K562 (cell line): ENCODE data around the gene SDHAF1.

Experiments
- CTCF ChIP-seq, 3 experiments: IDR thresholded peaks in 2 of 3; conservative IDR thresholded peaks in 1 of 3; 2 replicates each; pipeline ENCODE4 v1.5.1; 2011 to 2012; ENCODE audit warnings: low read length in 3 of 3, mild to moderate bottlenecking in 3 of 3, control low read depth in 2 of 3, improper control_type of control experiment in 1 of 3, inconsistent platforms in 1 of 3, low read depth in 1 of 3, mixed read lengths in 1 of 3, moderate library complexity in 1 of 3; ENCODE audit not compliant: insufficient read depth in 2 of 3
- DLX4 ChIP-seq: fragments of 250-450 bp; sonication (Bioruptor Pico); IDR thresholded peaks from 2 replicates; pipeline ENCODE4 v1.6.1; 2021; ENCODE audit warnings: mild to moderate bottlenecking
- E2F4 ChIP-seq: sonication (generic); formaldehyde crosslinking; IDR thresholded peaks from 2 replicates; pipeline ENCODE4 v1.8.0; 2022; ENCODE audit warnings: mild to moderate bottlenecking, low read depth, missing genetic modification reagents
- ETV1 ChIP-seq: fragments of 450-650 bp; conservative IDR thresholded peaks from 2 replicates; pipeline ENCODE4 v1.6.1; 2016; ENCODE audit warnings: missing genetic modification characterization, control low read depth, low read depth, missing compliant biosample characterization
- ETV6 ChIP-seq, 3 experiments: fragments of 150-350 bp in 1 of 3; sonication (generic) in 1 of 3; formaldehyde crosslinking in 1 of 3; IDR thresholded peaks; 2 replicates each; pipeline versions ENCODE4 v1.6.1 to v1.8.0; 2014 to 2022; ENCODE audit warnings: borderline replicate concordance in 2 of 3, low read depth in 2 of 3, antibody characterized with exemption in 1 of 3, low read length in 1 of 3, mild to moderate bottlenecking in 1 of 3, missing genetic modification reagents in 1 of 3
- FOS ChIP-seq: IDR thresholded peaks from 3 replicates; pipeline ENCODE4 v1.6.1; 2011; ENCODE audit not compliant: insufficient read length; ENCODE audit errors: extremely low read depth
- NFE2 ChIP-seq: IDR thresholded peaks from 2 replicates; pipeline ENCODE4 v1.6.1; 2014; ENCODE audit warnings: antibody characterized with exemption, low read depth
- NR2C2 ChIP-seq, 2 experiments: fragments of 200-800 bp in 1 of 2; sonication (Bioruptor generic) in 1 of 2; sonication (generic) in 1 of 2; formaldehyde crosslinking in 1 of 2; IDR thresholded peaks; 2 replicates each; pipeline versions ENCODE4 v1.6.1 to v1.8.0; 2016 to 2022; ENCODE audit warnings: mild to moderate bottlenecking in 1 of 2, missing compliant biosample characterization in 1 of 2, missing genetic modification characterization in 1 of 2, missing genetic modification reagents in 1 of 2
- POLR2A ChIP-seq: fragments of 450-650 bp; conservative IDR thresholded peaks from 2 replicates; pipeline ENCODE4 v1.6.1; 2016
- POLR2AphosphoS5 ChIP-seq: IDR thresholded peaks from 2 replicates; pipeline ENCODE4 v1.6.1; 2011; ENCODE audit warnings: mild to moderate bottlenecking, low read depth, low read length, moderate library complexity; ENCODE audit not compliant: control insufficient read depth, insufficient read depth
- RFX5 ChIP-seq: IDR thresholded peaks from 2 replicates; pipeline ENCODE4 v1.6.1; 2011; ENCODE audit warnings: low read depth, mild to moderate bottlenecking, improper control_type of control experiment, low read length
- TBP ChIP-seq: optimal IDR thresholded peaks from 2 replicates; pipeline ENCODE3; 2011; ENCODE audit warnings: low read depth, low read length, improper control_type of control experiment
- TF ChIP-seq, protein P1 (sequence below), 2 experiments: fragments of 450-650 bp in 1 of 2; sonication (generic) in 1 of 2; formaldehyde crosslinking in 1 of 2; IDR thresholded peaks; 2 replicates each; pipeline versions ENCODE4 v1.7.1 to v1.9.0; 2016 to 2022; ENCODE audit warnings: inconsistent platforms in 1 of 2, mild to moderate bottlenecking in 1 of 2, missing genetic modification reagents in 1 of 2
- TF ChIP-seq, protein P2 (sequence below): fragments of 250-450 bp; sonication (Bioruptor Pico); IDR thresholded peaks from 2 replicates; pipeline ENCODE4 v1.5.0; 2020; ENCODE audit warnings: mild to moderate bottlenecking, borderline replicate concordance

- TF ChIP-seq ETV1 (tag) (no peak), TBP (no peak), POLR2A (no peak), CTCF (IDR thresholded peaks at IDR 0.05 in 2 of 3, conservative IDR thresholded peaks at IDR 0.05 in 1 of 3; ENCODE audit: insufficient read depth in 2 of 3, low read depth in 1 of 3, low read length in 3 of 3) (no peak), ETV6 (IDR thresholded peaks at IDR 0.05; ENCODE audit: borderline replicate concordance in 1 of 2, low read depth in 2 of 2, low read length in 1 of 2) (no peak), ETV6 (CRISPR knock-in tag; IDR thresholded peaks at IDR 0.05; ENCODE audit: borderline replicate concordance) (no peak), POLR2AphosphoS5 (no peak), FOS (no peak), RFX5 (no peak), DLX4 (CRISPR knock-in tag) (no peak), NFE2 (no peak), NR2C2 (CRISPR knock-in tag; IDR thresholded peaks at IDR 0.05) (no peak), NR2C2 (tag; IDR thresholded peaks at IDR 0.05) (no peak), E2F4 (CRISPR knock-in tag) (no peak)
- TF ChIP-seq, protein P1, sequence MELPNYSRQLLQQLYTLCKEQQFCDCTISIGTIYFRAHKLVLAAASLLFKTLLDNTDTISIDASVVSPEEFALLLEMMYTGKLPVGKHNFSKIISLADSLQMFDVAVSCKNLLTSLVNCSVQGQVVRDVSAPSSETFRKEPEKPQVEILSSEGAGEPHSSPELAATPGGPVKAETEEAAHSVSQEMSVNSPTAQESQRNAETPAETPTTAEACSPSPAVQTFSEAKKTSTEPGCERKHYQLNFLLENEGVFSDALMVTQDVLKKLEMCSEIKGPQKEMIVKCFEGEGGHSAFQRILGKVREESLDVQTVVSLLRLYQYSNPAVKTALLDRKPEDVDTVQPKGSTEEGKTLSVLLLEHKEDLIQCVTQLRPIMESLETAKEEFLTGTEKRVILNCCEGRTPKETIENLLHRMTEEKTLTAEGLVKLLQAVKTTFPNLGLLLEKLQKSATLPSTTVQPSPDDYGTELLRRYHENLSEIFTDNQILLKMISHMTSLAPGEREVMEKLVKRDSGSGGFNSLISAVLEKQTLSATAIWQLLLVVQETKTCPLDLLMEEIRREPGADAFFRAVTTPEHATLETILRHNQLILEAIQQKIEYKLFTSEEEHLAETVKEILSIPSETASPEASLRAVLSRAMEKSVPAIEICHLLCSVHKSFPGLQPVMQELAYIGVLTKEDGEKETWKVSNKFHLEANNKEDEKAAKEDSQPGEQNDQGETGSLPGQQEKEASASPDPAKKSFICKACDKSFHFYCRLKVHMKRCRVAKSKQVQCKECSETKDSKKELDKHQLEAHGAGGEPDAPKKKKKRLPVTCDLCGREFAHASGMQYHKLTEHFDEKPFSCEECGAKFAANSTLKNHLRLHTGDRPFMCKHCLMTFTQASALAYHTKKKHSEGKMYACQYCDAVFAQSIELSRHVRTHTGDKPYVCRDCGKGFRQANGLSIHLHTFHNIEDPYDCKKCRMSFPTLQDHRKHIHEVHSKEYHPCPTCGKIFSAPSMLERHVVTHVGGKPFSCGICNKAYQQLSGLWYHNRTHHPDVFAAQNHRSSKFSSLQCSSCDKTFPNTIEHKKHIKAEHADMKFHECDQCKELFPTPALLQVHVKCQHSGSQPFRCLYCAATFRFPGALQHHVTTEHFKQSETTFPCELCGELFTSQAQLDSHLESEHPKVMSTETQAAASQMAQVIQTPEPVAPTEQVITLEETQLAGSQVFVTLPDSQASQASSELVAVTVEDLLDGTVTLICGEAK (IDR thresholded peaks at IDR 0.05), result no peak
- TF ChIP-seq, protein P1 (CRISPR knock-in tag; IDR thresholded peaks at IDR 0.05), result no peak
- TF ChIP-seq, protein P2, sequence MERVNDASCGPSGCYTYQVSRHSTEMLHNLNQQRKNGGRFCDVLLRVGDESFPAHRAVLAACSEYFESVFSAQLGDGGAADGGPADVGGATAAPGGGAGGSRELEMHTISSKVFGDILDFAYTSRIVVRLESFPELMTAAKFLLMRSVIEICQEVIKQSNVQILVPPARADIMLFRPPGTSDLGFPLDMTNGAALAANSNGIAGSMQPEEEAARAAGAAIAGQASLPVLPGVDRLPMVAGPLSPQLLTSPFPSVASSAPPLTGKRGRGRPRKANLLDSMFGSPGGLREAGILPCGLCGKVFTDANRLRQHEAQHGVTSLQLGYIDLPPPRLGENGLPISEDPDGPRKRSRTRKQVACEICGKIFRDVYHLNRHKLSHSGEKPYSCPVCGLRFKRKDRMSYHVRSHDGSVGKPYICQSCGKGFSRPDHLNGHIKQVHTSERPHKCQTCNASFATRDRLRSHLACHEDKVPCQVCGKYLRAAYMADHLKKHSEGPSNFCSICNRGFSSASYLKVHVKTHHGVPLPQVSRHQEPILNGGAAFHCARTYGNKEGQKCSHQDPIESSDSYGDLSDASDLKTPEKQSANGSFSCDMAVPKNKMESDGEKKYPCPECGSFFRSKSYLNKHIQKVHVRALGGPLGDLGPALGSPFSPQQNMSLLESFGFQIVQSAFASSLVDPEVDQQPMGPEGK (CRISPR knock-in tag), result no peak
Observed at GRCh38 chr19:36028313-36029041, 33.5 kb downstream of the SDHAF1 start.
